HepG2 (cell line): ENCODE results near the gene CCDC80. TPM values are rescaled to one million over a fixed set of nuclear protein-coding genes. Genes with fewer than 3 reads are reported as not detected.

ENCODE experiments used
- ATAC-seq: fragments of 200-7000 bp; cut with Tn5 transposase; 3 replicates; pipeline ENCODE4 v1.9.1; 2020; ENCODE audit warnings: mild to moderate bottlenecking, moderate library complexity
- BruUV-seq: library from RNA; stranded (reverse); fragments of 400-500 nt; replicated peaks from 2 replicates; lab custom pipeline; 2021; lab: Mats Ljungman, UMichigan
- CTCF ChIA-PET: fragments of 300-600 bp; formaldehyde crosslinking; extraction: SDS; loops from one replicate; lab custom pipeline; 2021; ENCODE audit warnings: low total read pairs, inconsistent platforms, low intra/inter-chr PET ratio; lab: Yijun Ruan, JAX
- POLR2A ChIA-PET: fragments of 350-600 bp; sonication (Branson Sonifier 250); formaldehyde crosslinking; loops from one replicate; lab custom pipeline; 2020; ENCODE audit warnings: antibody characterized with exemption, inconsistent platforms; lab: Yijun Ruan, JAX
- DNase-seq: peaks from one replicate; pipeline ENCODE4 v3.0.0-alpha.2; 2015; ENCODE audit warnings: low spot score
- FAIRE-seq: peaks from 3 replicates; lab custom pipeline; 2011; peaks lifted over from hg19 to GRCh38; lab: Jason Lieb, UNC
- H2AFZ ChIP-seq: one replicate; pipeline ENCODE4 v1.6.1; 2011; ENCODE audit warnings: low read length, inconsistent platforms
- H3K27ac ChIP-seq: fragments of 300-600 bp; 3 replicates; pipeline ENCODE4 v1.8.0; 2011; ENCODE audit warnings: mixed run types, mild to moderate bottlenecking, mixed read lengths, low read length, inconsistent platforms; ENCODE audit not compliant: insufficient read depth; ENCODE audit errors: extremely low read length
- H3K27me3 ChIP-seq, 2 experiments: fragments of 200-600 bp in 1 of 2; 2 replicates in 1 of 2; 3 replicates in 1 of 2; pipeline versions ENCODE4 v1.6.0 to v1.8.0; 2011; ENCODE audit warnings: low read length in 2 of 2, mild to moderate bottlenecking in 2 of 2, moderate library complexity in 2 of 2, inconsistent platforms in 1 of 2; ENCODE audit not compliant: insufficient read depth in 2 of 2, control insufficient read depth in 1 of 2
- H3K36me3 ChIP-seq, 2 experiments: fragments of 200-600 bp in 1 of 2; replicated peaks in 1 of 2; 2 replicates in 1 of 2; 3 replicates in 1 of 2; pipeline versions ENCODE4 v1.5.1 to v1.8.0; 2011; ENCODE audit warnings: low read length in 2 of 2, inconsistent platforms in 1 of 2; ENCODE audit not compliant: insufficient read depth in 2 of 2, control insufficient read depth in 1 of 2
- H3K4me1 ChIP-seq: 2 replicates; pipeline ENCODE4 v1.5.1; 2012; ENCODE audit warnings: low read length, inconsistent platforms; ENCODE audit not compliant: insufficient read depth
- H3K4me2 ChIP-seq: 2 replicates; pipeline ENCODE4 v1.6.0; 2011; ENCODE audit warnings: low read depth, low read length, inconsistent platforms
- H3K4me3 ChIP-seq, 3 experiments: fragments of 200-600 bp in 1 of 3; sonication (generic), shearing (Covaris generic) in 1 of 3; replicated peaks in 1 of 3; 2 replicates each; pipeline ENCODE4 v1.5.1; 2011 to 2016; ENCODE audit warnings: low read length in 3 of 3, inconsistent platforms in 2 of 3, low read depth in 2 of 3, mild to moderate bottlenecking in 2 of 3, control low read depth in 1 of 3, mixed read lengths in 1 of 3; ENCODE audit not compliant: insufficient read depth in 1 of 3
- H3K79me2 ChIP-seq: one replicate; pipeline ENCODE4 v1.6.1; 2011; ENCODE audit warnings: low read length, inconsistent platforms; ENCODE audit not compliant: insufficient read depth
- H3K9ac ChIP-seq: 2 replicates; pipeline ENCODE4 v1.6.0; 2011; ENCODE audit warnings: mild to moderate bottlenecking, low read depth, low read length, inconsistent platforms; ENCODE audit not compliant: insufficient read depth
- H3K9me3 ChIP-seq: 2 replicates; pipeline ENCODE4 v1.5.1; 2012; ENCODE audit warnings: mild to moderate bottlenecking, low read length
- H4K20me1 ChIP-seq: 2 replicates; pipeline ENCODE4 v1.6.0; 2011; ENCODE audit warnings: inconsistent platforms, mild to moderate bottlenecking, low read length, moderate library complexity; ENCODE audit not compliant: insufficient read depth
- NFE2L2 ChIP-seq: fragments of 150-350 bp; IDR thresholded peaks from 2 replicates; pipeline ENCODE4 v1.6.1; 2014; ENCODE audit warnings: low read length
- NRL ChIP-seq: sonication (generic); formaldehyde crosslinking; IDR thresholded peaks from 2 replicates; pipeline ENCODE4 v1.5.0; 2020; ENCODE audit warnings: missing genetic modification reagents, mild to moderate bottlenecking, moderate library complexity, borderline replicate concordance
- RFX5 ChIP-seq: IDR thresholded peaks from 2 replicates; pipeline ENCODE4 v1.6.1; 2011; ENCODE audit warnings: low read depth, low read length, improper control_type of control experiment
- SUZ12 ChIP-seq: fragments of 150-350 bp; IDR thresholded peaks from 2 replicates; pipeline ENCODE4 v1.6.1; 2014; ENCODE audit warnings: low read depth, low read length
- ZNF468 ChIP-seq: sonication (generic); formaldehyde crosslinking; IDR thresholded peaks from 2 replicates; pipeline ENCODE4 v1.8.0; 2022; ENCODE audit warnings: mild to moderate bottlenecking, moderate library complexity, missing genetic modification reagents
- ZNF703 ChIP-seq: sonication (generic); formaldehyde crosslinking; IDR thresholded peaks from 2 replicates; pipeline ENCODE4 v1.5.1; 2020; ENCODE audit warnings: missing genetic modification reagents, mild to moderate bottlenecking, moderate library complexity, borderline replicate concordance
- WGBS: methylation state at CpG from one replicate; pipeline ENCODE4 v1.1.6; 2017; ENCODE audit warnings: low lambda C conversion rate; 5-methylcytosine and 5-hydroxymethylcytosine counted together
- in situ Hi-C: cut with HindIII; loops from 2 replicates; pipeline ENCODE4 v1.10.0; 2017; ENCODE audit warnings: low pct_unique_long_range_greater_than_20kb; ENCODE audit not compliant: extremely low pct_ligation_motif_present
- intact Hi-C: fragments of 100-400 bp; cut with micrococcal nuclease; formaldehyde crosslinking; loops from one replicate; pipeline ENCODE4 v1.10.0; 2022; ENCODE audit not compliant: unreplicated experiment
- polyA plus RNA-seq, 8 experiments: library from polyadenylated mRNA; depleted of rRNA in 3 of 8; stranded (reverse) in 7 of 8; unstranded in 1 of 8; fragments of >200 nt; fragmentation: Illumina TruSeq in 4 of 8; extraction: Trizol in 4 of 8; gene quantifications; 2 replicates each; pipeline versions ENCODE4 v1.2.1 to v1.2.3, GENCODE V29; 2011 to 2016; ENCODE audit warnings: low read depth in 4 of 8, missing spikeins in 1 of 8, mixed read lengths in 1 of 8; ENCODE audit not compliant: insufficient read depth in 1 of 8
- total RNA-seq, 5 experiments: library from RNA; depleted of rRNA; stranded (reverse); fragments of >200 nt; fragmentation: Illumina TruSeq; extraction: Trizol; gene quantifications; 2 replicates each; pipeline ENCODE4 v1.2.3, GENCODE V29; 2016; ENCODE audit warnings: low read depth in 1 of 5
- TF ChIP-seq, protein P1 (sequence below): sonication (generic); formaldehyde crosslinking; IDR thresholded peaks from 2 replicates; pipeline ENCODE4 v1.8.0; 2022; ENCODE audit warnings: missing genetic modification reagents, low read depth, mild to moderate bottlenecking, borderline replicate concordance

CCDC80 gene
- total and polyA plus RNA-seq, 2 of the 13 experiments (the other 11 are each of a cell fraction or from before 2014, with no cell fraction given): not detected

DNA sequence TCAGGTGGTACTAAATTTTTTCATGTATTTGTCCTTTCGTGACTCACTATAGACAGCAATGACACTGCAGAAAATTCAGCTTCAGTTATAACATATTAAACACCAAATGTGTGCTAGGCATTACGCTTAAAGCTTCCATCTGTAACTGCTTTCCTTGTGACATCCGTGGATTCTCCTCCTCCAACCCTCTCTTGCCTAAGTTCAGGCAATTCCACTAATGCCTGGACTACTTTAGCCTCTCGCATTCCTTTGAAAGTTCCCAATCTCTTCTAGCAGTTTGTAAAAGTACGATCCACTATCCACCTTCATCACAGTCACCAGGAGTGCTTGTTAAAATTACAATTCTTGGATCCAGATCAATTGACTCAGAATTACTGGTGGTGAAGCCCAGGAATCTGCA is 17.7 kb downstream of the CCDC80 start:
- H3K9ac ChIP-seq: no peak overlapping the region
- no peaks in the 10 kb centered on the region for H3K27me3 ChIP-seq
- H4K20me1 ChIP-seq: no peaks in the 10 kb centered on the region
- BruUV-seq: no TSS peak
- H3K9me3 ChIP-seq: no peaks in the 10 kb centered on the region
- ATAC-seq (no peak), DNase-seq (no peak), FAIRE-seq (no peak)
- in situ Hi-C loops (no loop called here), intact Hi-C loops (no loop called here)
- no peak overlapping the region for H3K27ac ChIP-seq
- POLR2A ChIA-PET: no interaction called here
- H3K4me3 ChIP-seq: no peak overlapping the region
- H2AFZ ChIP-seq: no peak overlapping the region
- 25% methylated on average over 5 of the region's 5 CpGs for WGBS
- CTCF ChIA-PET: no interaction called here
- H3K79me2 ChIP-seq: no peaks in the 10 kb centered on the region
- H3K4me2 ChIP-seq: no peak overlapping the region
- TF ChIP-seq ZNF468 (no peak), SUZ12 (no peak), NRL (no peak), RFX5 (no peak)
- TF ChIP-seq, protein P1, sequence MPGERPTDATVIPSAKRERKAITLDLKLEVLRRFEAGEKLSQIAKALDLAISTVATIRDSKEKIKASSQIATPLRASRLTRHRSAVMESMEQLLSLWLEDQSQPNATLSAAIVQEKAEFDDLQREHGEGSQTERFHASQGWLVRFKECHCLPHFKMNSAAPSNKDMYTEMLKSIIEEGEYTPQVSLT (CRISPR knock-in tag): no peak
- H3K36me3 ChIP-seq: no peaks in the 10 kb centered on the region
- H3K4me1 ChIP-seq: no peaks in the 10 kb centered on the region

DNA sequence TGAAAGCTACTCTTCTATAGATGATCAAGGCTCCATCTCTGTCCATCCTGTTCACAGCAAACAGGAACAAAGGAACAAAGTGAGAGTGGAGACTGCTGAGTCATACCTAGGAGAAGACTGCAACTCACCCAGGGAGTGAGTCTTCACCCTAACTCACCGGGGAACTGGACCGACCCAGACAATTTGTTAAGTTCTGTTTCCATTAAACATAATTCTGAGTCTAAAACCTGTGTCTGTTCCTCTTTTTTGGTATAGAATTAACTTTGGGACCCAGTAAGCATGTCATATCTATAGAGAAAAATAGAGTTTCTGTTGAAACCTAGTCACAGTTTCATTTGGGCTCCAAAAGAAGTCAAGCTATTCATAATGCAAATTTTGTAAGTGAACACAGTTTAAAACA is 21.6 kb downstream of the CCDC80 start:
- Histone ChIP-seq H3K9ac (no peak overlapping the region), H4K20me1 (no peaks in the 10 kb centered on the region), H3K36me3 (no peaks in the 10 kb centered on the region), H2AFZ (no peak overlapping the region), H3K4me1 (no peaks in the 10 kb centered on the region), H3K4me2 (no peak overlapping the region), H3K9me3 (no peaks in the 10 kb centered on the region), H3K27me3 (0 out of 5 replicates have a peak, but pooled peaks cover 0 to 3% of the 10 kb centered on the region in 2 experiments), H3K79me2 (no peaks in the 10 kb centered on the region), H3K4me3 (no peak overlapping the region), H3K27ac (no peak overlapping the region)
- CTCF ChIA-PET: no interaction called here
- ATAC-seq: no peak
- in situ Hi-C loops (no loop called here), intact Hi-C loops (no loop called here)
- no peak for DNase-seq
- WGBS: 41% methylated on average over 2 of the region's 2 CpGs
- BruUV-seq: no TSS peak
- TF ChIP-seq NFE2L2 (peak; percentile 69; the same call in 1 of the 2 replicates), ZNF703 (no peak)
- POLR2A ChIA-PET: no interaction called here
- FAIRE-seq: no peak
